K562 (cell line): Measurements from ENCODE around the gene YAF2. TPM values are rescaled to one million over a fixed set of nuclear protein-coding genes. Genes with fewer than 3 reads are reported as not detected.

Source experiments
- ATAC-seq: fragments of 200-7000 bp; cut with Tn5 transposase; 3 replicates; pipeline ENCODE4 v1.9.1; 2020; ENCODE audit warnings: moderate library complexity
- BruUV-seq: library from RNA; stranded (reverse); fragments of 400-500 nt; replicated peaks from 2 replicates; lab custom pipeline; 2021; lab: Mats Ljungman, UMichigan
- CTCF ChIA-PET: fragments of 300-600 bp; formaldehyde crosslinking; extraction: SDS; loops from one replicate; lab custom pipeline; 2021; ENCODE audit warnings: low intra/inter-chr PET ratio; lab: Yijun Ruan, JAX
- POLR2A ChIA-PET: fragments of 300-600, 350-650 bp; sonication (Branson Sonifier 250); formaldehyde crosslinking; extraction: SDS; loops from one replicate; lab custom pipeline; 2021; ENCODE audit warnings: antibody characterized with exemption, inconsistent platforms; lab: Yijun Ruan, JAX
- DNase-seq, 4 experiments: peaks; one replicate each; pipeline versions ENCODE4 v3.0.0 to v3.0.0-alpha.2; 2011 to 2018; ENCODE audit warnings: low spot score in 3 of 4, mixed read lengths in 3 of 4; ENCODE audit errors: extremely low read depth in 1 of 4
- FAIRE-seq: peaks from 2 replicates; lab custom pipeline; 2011; peaks lifted over from hg19 to GRCh38; lab: Jason Lieb, UNC
- H2AFZ ChIP-seq: 2 replicates; pipeline ENCODE4 v1.6.0; 2011; ENCODE audit warnings: low read depth, low read length, control low read depth, inconsistent platforms
- H3K27ac ChIP-seq: fragments of 200-600 bp; 3 replicates; pipeline ENCODE4 v1.8.0; 2011; ENCODE audit warnings: low read depth, mild to moderate bottlenecking, control low read depth, inconsistent platforms, low read length, moderate library complexity, mixed read lengths; ENCODE audit errors: extremely low read depth
- H3K27me3 ChIP-seq, 2 experiments: fragments of 300-600 bp in 1 of 2; 2 replicates in 1 of 2; 3 replicates in 1 of 2; pipeline versions ENCODE4 v1.6.0 to v1.8.0; 2011; ENCODE audit warnings: inconsistent platforms in 2 of 2, low read length in 2 of 2, mild to moderate bottlenecking in 1 of 2, mixed read lengths in 1 of 2, moderate library complexity in 1 of 2; ENCODE audit not compliant: control insufficient read depth in 2 of 2, insufficient read depth in 2 of 2
- H3K36me3 ChIP-seq: fragments of 300-600 bp; 3 replicates; pipeline ENCODE4 v1.8.0; 2011; ENCODE audit warnings: mild to moderate bottlenecking, low read length, inconsistent platforms; ENCODE audit not compliant: control insufficient read depth, insufficient read depth
- H3K4me1 ChIP-seq, 2 experiments: fragments of 200-600 bp in 1 of 2; replicated peaks in 1 of 2; 2 replicates in 1 of 2; 3 replicates in 1 of 2; pipeline versions ENCODE4 v1.5.1 to v1.8.0; 2011; ENCODE audit warnings: inconsistent platforms in 2 of 2, low read length in 2 of 2, mild to moderate bottlenecking in 1 of 2, mixed read lengths in 1 of 2, moderate library complexity in 1 of 2; ENCODE audit not compliant: control insufficient read depth in 2 of 2, insufficient read depth in 2 of 2
- H3K4me2 ChIP-seq: 2 replicates; pipeline ENCODE4 v1.6.1; 2011; ENCODE audit warnings: low read length, control low read depth, inconsistent platforms, mixed read lengths; ENCODE audit not compliant: insufficient read depth
- H3K4me3 ChIP-seq: fragments of 200-600 bp; sonication (generic), shearing (Covaris generic); 2 replicates; pipeline ENCODE4 v1.5.1; 2016; ENCODE audit warnings: control low read depth, inconsistent platforms
- H3K79me2 ChIP-seq: fragments of 200-600 bp; 3 replicates; pipeline ENCODE4 v1.8.0; 2011; ENCODE audit warnings: low read length, inconsistent platforms; ENCODE audit not compliant: control insufficient read depth, insufficient read depth
- H3K9ac ChIP-seq, 2 experiments: 2 replicates each; pipeline versions ENCODE4 v1.6.0 to v1.6.1; 2011; ENCODE audit warnings: low read depth in 2 of 2, low read length in 2 of 2, control low read depth in 1 of 2, inconsistent platforms in 1 of 2, mild to moderate bottlenecking in 1 of 2, mixed read lengths in 1 of 2; ENCODE audit not compliant: insufficient read depth in 1 of 2
- H3K9me1 ChIP-seq: one replicate; pipeline ENCODE4 v1.6.0; 2011; ENCODE audit warnings: inconsistent platforms, mild to moderate bottlenecking, low read length, moderate library complexity; ENCODE audit not compliant: control insufficient read depth, insufficient read depth
- H3K9me3 ChIP-seq: replicated peaks from 2 replicates; pipeline ENCODE4 v1.5.1; 2011; ENCODE audit warnings: low read depth, low read length, inconsistent platforms; ENCODE audit not compliant: control insufficient read depth, insufficient read depth
- H4K20me1 ChIP-seq: replicated peaks from 2 replicates; pipeline ENCODE4 v1.6.1; 2011; ENCODE audit warnings: low read length, inconsistent platforms, mixed read lengths; ENCODE audit not compliant: control insufficient read depth, insufficient read depth
- CAMTA2 ChIP-seq: fragments of 250-450 bp; sonication (Bioruptor Pico); conservative IDR thresholded peaks from 2 replicates; pipeline ENCODE4 v1.5.1; 2022
- CHD2 ChIP-seq: IDR thresholded peaks from 2 replicates; pipeline ENCODE4 v1.6.1; 2011; ENCODE audit warnings: low read depth, low read length
- ERF ChIP-seq: fragments of 450-650 bp; formaldehyde crosslinking; IDR thresholded peaks from 2 replicates; pipeline ENCODE4 v1.4.0; 2020; ENCODE audit warnings: mild to moderate bottlenecking, mixed read lengths
- FOXA3 ChIP-seq, 2 experiments: fragments of 450-650 bp in 1 of 2; sonication (generic) in 1 of 2; formaldehyde crosslinking; IDR thresholded peaks in 1 of 2; conservative IDR thresholded peaks in 1 of 2; 2 replicates each; pipeline versions ENCODE4 v1.4.0 to v1.8.0; 2020 to 2022; ENCODE audit warnings: mild to moderate bottlenecking in 2 of 2, missing genetic modification reagents in 1 of 2
- MAZ ChIP-seq, 2 experiments: fragments of 450-650 bp in 1 of 2; sonication (generic) in 1 of 2; formaldehyde crosslinking; IDR thresholded peaks in 1 of 2; conservative IDR thresholded peaks in 1 of 2; 2 replicates each; pipeline versions ENCODE4 v1.4.0 to v1.5.0; 2020; ENCODE audit warnings: mild to moderate bottlenecking in 1 of 2, missing genetic modification reagents in 1 of 2
- NONO ChIP-seq, 2 experiments: fragments of 200-400 bp in 1 of 2; fragments of 450-650 bp in 1 of 2; formaldehyde crosslinking in 1 of 2; IDR thresholded peaks; 2 replicates each; pipeline ENCODE4 v1.6.1; 2017; ENCODE audit warnings: low read depth in 2 of 2, mild to moderate bottlenecking in 2 of 2, moderate library complexity in 2 of 2, low read length in 1 of 2
- NR2C2 ChIP-seq, 2 experiments: fragments of 200-800 bp in 1 of 2; sonication (Bioruptor generic) in 1 of 2; sonication (generic) in 1 of 2; formaldehyde crosslinking in 1 of 2; IDR thresholded peaks; 2 replicates each; pipeline versions ENCODE4 v1.6.1 to v1.8.0; 2016 to 2022; ENCODE audit warnings: mild to moderate bottlenecking in 1 of 2, missing compliant biosample characterization in 1 of 2, missing genetic modification characterization in 1 of 2, missing genetic modification reagents in 1 of 2
- PHF8 ChIP-seq: fragments of 200-600 bp; sonication (generic); IDR thresholded peaks from 2 replicates; pipeline ENCODE4 v1.6.1; 2012; ENCODE audit warnings: mixed run types, mild to moderate bottlenecking, inconsistent platforms, low read length, moderate library complexity, borderline replicate concordance
- POLR2AphosphoS5 ChIP-seq: IDR thresholded peaks from 2 replicates; pipeline ENCODE4 v1.6.1; 2011; ENCODE audit warnings: mild to moderate bottlenecking, low read depth, low read length, moderate library complexity; ENCODE audit not compliant: control insufficient read depth, insufficient read depth
- POLR2G ChIP-seq: fragments of 200-400 bp; formaldehyde crosslinking; IDR thresholded peaks from 2 replicates; pipeline ENCODE4 v1.6.1; 2017; ENCODE audit warnings: low read depth, mild to moderate bottlenecking, antibody characterized with exemption, low read length, moderate library complexity
- RBM34 ChIP-seq: fragments of 200-400 bp; formaldehyde crosslinking; IDR thresholded peaks from 2 replicates; pipeline ENCODE4 v1.6.1; 2018; ENCODE audit warnings: low read length, borderline replicate concordance; ENCODE audit not compliant: insufficient read depth
- SAP30 ChIP-seq: fragments of 200-600 bp; sonication (generic); IDR thresholded peaks from 2 replicates; pipeline ENCODE4 v1.6.1; 2012; ENCODE audit warnings: borderline replicate concordance, low read depth, mild to moderate bottlenecking, moderate library complexity, low read length, control low read depth, inconsistent platforms; ENCODE audit not compliant: insufficient read depth, poor library complexity, severe bottlenecking
- YY1 ChIP-seq, 3 experiments: IDR thresholded peaks; 2 replicates each; pipeline ENCODE4 v1.6.1; 2011; ENCODE audit warnings: low read length in 2 of 3, mild to moderate bottlenecking in 2 of 3, moderate library complexity in 2 of 3, borderline replicate concordance in 1 of 3, control low read depth in 1 of 3, low read depth in 1 of 3; ENCODE audit not compliant: insufficient read depth in 3 of 3, insufficient replicate concordance in 2 of 3, control insufficient read depth in 1 of 3, insufficient read length in 1 of 3; ENCODE audit errors: extremely low read depth in 1 of 3
- ZFX ChIP-seq: sonication (generic); formaldehyde crosslinking; IDR thresholded peaks from 2 replicates; pipeline ENCODE4 v1.8.0; 2022; ENCODE audit warnings: mild to moderate bottlenecking, missing genetic modification reagents, moderate library complexity
- ZNF282 ChIP-seq: sonication (generic); formaldehyde crosslinking; IDR thresholded peaks from 2 replicates; pipeline ENCODE4 v1.8.1; 2023; ENCODE audit warnings: missing genetic modification reagents
- ZNF586 ChIP-seq: fragments of 450-650 bp; formaldehyde crosslinking; conservative IDR thresholded peaks from 2 replicates; pipeline ENCODE4 v1.4.0; 2020; ENCODE audit warnings: mild to moderate bottlenecking, moderate library complexity
- WGBS: fragments of 100-300 bp; shearing (Covaris generic); methylation state at CpG from one replicate; pipeline ENCODE4 v1.1.6; 2016; ENCODE audit warnings: low coverage, mixed read lengths; ENCODE audit not compliant: insufficient coverage; ENCODE audit errors: missing lambda C conversion rate; 5-methylcytosine and 5-hydroxymethylcytosine counted together
- in situ Hi-C: fragments of 300-500 bp; cut with MboI; formaldehyde crosslinking; loops from 4 replicates; pipeline ENCODE4 v1.15.0; 2018; ENCODE audit warnings: inconsistent platforms, mixed read lengths
- intact Hi-C: fragments of 100-400 bp; cut with micrococcal nuclease; formaldehyde crosslinking; loops from 2 replicates; pipeline ENCODE4 v1.14.2; 2022
- polyA plus RNA-seq, 8 experiments: library from polyadenylated mRNA; depleted of rRNA in 4 of 8; stranded (reverse) in 5 of 8; unstranded in 3 of 8; fragments of >200 nt; fragmentation: Nextera tagmentation in 2 of 8; fragmentation: Illumina TruSeq in 1 of 8; extraction: Ambion mirVana in 2 of 8; extraction: Trizol in 1 of 8; gene quantifications; 2 replicates each; pipeline versions ENCODE4 v1.2.1 to v1.2.3, GENCODE V29; 2011 to 2014; ENCODE audit warnings: inconsistent platforms in 1 of 8, missing spikeins in 1 of 8
- total RNA-seq, 7 experiments: library from RNA; depleted of rRNA in 6 of 7; stranded (reverse); fragments of >200 nt in 6 of 7; fragmentation: Illumina TruSeq in 2 of 7; extraction: Trizol in 2 of 7; gene quantifications; 2 replicates each; pipeline versions ENCODE4 v1.2.1 to v1.2.3, GENCODE V29; 2011 to 2021; ENCODE audit warnings: low replicate concordance in 1 of 7
- TF ChIP-seq, protein P1 (sequence below): fragments of 250-450 bp; sonication (Bioruptor Pico); IDR thresholded peaks from 2 replicates; pipeline ENCODE4 v1.5.0; 2021
- TF ChIP-seq, protein P2 (sequence below): conservative IDR thresholded peaks from 2 replicates; pipeline ENCODE4 v1.6.1; 2011; ENCODE audit warnings: low read depth, mild to moderate bottlenecking, low read length; ENCODE audit not compliant: control insufficient read depth

The YAF2 gene
- total and polyA plus RNA-seq, 9 of the 15 experiments (the other 6 are each of a cell fraction or from before 2014, with no cell fraction given) = 10.6 to 26.4 (median 21.3) TPM

DNA sequence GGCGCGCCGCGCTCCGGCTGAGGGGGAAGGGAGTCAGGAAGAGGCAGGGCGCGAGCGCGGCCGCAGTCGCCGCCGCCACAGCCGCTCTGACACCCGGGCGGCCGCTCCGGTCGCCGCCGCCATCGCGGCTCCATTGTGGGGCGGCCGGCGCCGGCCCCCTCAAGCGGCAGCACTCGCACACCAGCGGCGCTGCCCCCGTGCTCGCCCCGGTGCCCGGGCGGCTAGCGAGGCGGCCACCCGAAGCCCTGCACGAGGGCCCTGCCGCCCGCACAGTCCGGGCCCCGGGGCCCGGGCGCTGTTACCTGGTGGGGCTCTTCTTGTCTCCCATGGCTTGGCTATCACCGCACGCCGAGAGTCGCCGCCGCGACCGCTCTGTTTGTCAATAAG is 202 bp downstream of the YAF2 start:
- no peaks in the 10 kb centered on the region for H3K27me3 ChIP-seq
- peak overlapping the region; percentile 72 for H3K4me3 ChIP-seq
- in situ Hi-C loops (no loop called here), intact Hi-C loops (loop anchor here (2.0 kb wide), 2 partner anchors 89 to 93 kb away; partner anchors contain the start of genes GXYLT1, PPHLN1 and ZCRB1)
- ChIA-PET CTCF (interaction anchor here (0.7 kb wide), 2 partner anchors 28 to 130 kb away, joined by 3 to 5 read pairs; no protein-coding TSS in a partner anchor), POLR2A (interaction anchor here (0.6 kb wide), 2 partner anchors 9 to 110 kb away, joined by 3 to 4 read pairs; no protein-coding TSS in a partner anchor)
- FAIRE-seq = no peak
- no peaks in the 10 kb centered on the region for H3K9me3 ChIP-seq
- H3K9me1 ChIP-seq = no peaks in the 10 kb centered on the region
- no TSS peak for BruUV-seq
- peak overlapping the region; percentile 88; the same call in 1 of the 2 replicates for H3K4me2 ChIP-seq
- peak overlapping the region; percentile 81; the same call in 1 of the 2 replicates for H2AFZ ChIP-seq
- H3K79me2 ChIP-seq = peaks cover 47% of the 10 kb centered on the region
- H3K27ac ChIP-seq = peak overlapping the region; percentile 93
- H4K20me1 ChIP-seq = no peaks in the 10 kb centered on the region
- WGBS = 1% methylated on average over 25 of the region's 54 CpGs
- peak; percentile 27 for ATAC-seq
- DNase-seq = no peak
- peak overlapping the region; percentile 78 to 97; a peak in 3 of 4 replicates for H3K9ac ChIP-seq
- peaks cover 5 to 14% of the 10 kb centered on the region in 2 experiments; a peak in 3 of 5 replicates for H3K4me1 ChIP-seq
- H3K36me3 ChIP-seq = peaks cover 18% of the 10 kb centered on the region; the same call in 2 of the 3 replicates
- TF ChIP-seq ZNF282 = no peak
- no peak for TF ChIP-seq CAMTA2 (CRISPR knock-in tag)
- 0 out of 4 replicates have a peak, but pooled peaks of 1 of the 2 experiments have one; percentile 19 for TF ChIP-seq FOXA3 (CRISPR knock-in tag; conservative IDR thresholded peaks at IDR 0.05 in 1 of 2, IDR thresholded peaks at IDR 0.05 in 1 of 2)
- TF ChIP-seq RBM34 = no peak
- peak; percentile 53; the same call in 1 of the 2 replicates for TF ChIP-seq POLR2AphosphoS5
- peak in 2 of 3 experiments; percentile 73 to 81 for TF ChIP-seq YY1 (IDR thresholded peaks at IDR 0.05; ENCODE audit: borderline replicate concordance in 1 of 3, control insufficient read depth in 1 of 3, extremely low read depth in 1 of 3, insufficient read depth in 3 of 3, insufficient read length in 1 of 3, insufficient replicate concordance in 2 of 3, low read depth in 1 of 3, low read length in 2 of 3)
- 0 out of 2 replicates have a peak, but pooled peaks have one; percentile 30 for TF ChIP-seq ERF (CRISPR knock-in tag)
- TF ChIP-seq POLR2G = peak; percentile 90
- TF ChIP-seq NONO (IDR thresholded peaks at IDR 0.05; ENCODE audit: low read depth in 2 of 2, low read length in 1 of 2) = peak in 1 of 2 experiments; percentile 68; a peak in 1 of 4 replicates
- TF ChIP-seq CHD2 = no peak
- no peak for TF ChIP-seq NR2C2 (CRISPR knock-in tag; IDR thresholded peaks at IDR 0.05)
- peak; percentile 88 for TF ChIP-seq NR2C2 (tag; IDR thresholded peaks at IDR 0.05)
- TF ChIP-seq MAZ (CRISPR knock-in tag; conservative IDR thresholded peaks at IDR 0.05 in 1 of 2, IDR thresholded peaks at IDR 0.05 in 1 of 2) = peak in 1 of 2 experiments; percentile 14; a peak in 1 of 4 replicates
- peak; percentile 38 for TF ChIP-seq SAP30
- TF ChIP-seq ZFX (CRISPR knock-in tag) = peak; percentile 64; the same call in 1 of the 2 replicates
- TF ChIP-seq, protein P1, sequence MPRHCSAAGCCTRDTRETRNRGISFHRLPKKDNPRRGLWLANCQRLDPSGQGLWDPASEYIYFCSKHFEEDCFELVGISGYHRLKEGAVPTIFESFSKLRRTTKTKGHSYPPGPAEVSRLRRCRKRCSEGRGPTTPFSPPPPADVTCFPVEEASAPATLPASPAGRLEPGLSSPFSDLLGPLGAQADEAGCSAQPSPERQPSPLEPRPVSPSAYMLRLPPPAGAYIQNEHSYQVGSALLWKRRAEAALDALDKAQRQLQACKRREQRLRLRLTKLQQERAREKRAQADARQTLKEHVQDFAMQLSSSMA = no peak
- no peak for TF ChIP-seq ZNF586 (CRISPR knock-in tag)
- TF ChIP-seq, protein P2, sequence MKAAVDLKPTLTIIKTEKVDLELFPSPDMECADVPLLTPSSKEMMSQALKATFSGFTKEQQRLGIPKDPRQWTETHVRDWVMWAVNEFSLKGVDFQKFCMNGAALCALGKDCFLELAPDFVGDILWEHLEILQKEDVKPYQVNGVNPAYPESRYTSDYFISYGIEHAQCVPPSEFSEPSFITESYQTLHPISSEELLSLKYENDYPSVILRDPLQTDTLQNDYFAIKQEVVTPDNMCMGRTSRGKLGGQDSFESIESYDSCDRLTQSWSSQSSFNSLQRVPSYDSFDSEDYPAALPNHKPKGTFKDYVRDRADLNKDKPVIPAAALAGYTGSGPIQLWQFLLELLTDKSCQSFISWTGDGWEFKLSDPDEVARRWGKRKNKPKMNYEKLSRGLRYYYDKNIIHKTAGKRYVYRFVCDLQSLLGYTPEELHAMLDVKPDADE = 0 out of 2 replicates have a peak, but pooled peaks have one; percentile 6
- peak; percentile 82; the same call in 1 of the 2 replicates for TF ChIP-seq PHF8
